Hepatocyte (in vitro differentiated cells): ENCODE measurements around the gene CFAP90. TPM values are rescaled to one million over a fixed set of nuclear protein-coding genes. Genes with fewer than 3 reads are reported as not detected.

Experiments used
- DNase-seq: peaks from one replicate; pipeline ENCODE4 v3.0.0-alpha.2; 2016; ENCODE audit warnings: low spot score
- H2AFZ ChIP-seq: fragments of 200-600 bp; sonication (generic); 2 replicates; pipeline ENCODE4 v1.6.0; 2016; ENCODE audit warnings: antibody characterized with exemption, mild to moderate bottlenecking
- H3K27ac ChIP-seq: fragments of 200-600 bp; sonication (generic); 2 replicates; pipeline ENCODE4 v1.5.1; 2016; ENCODE audit warnings: mild to moderate bottlenecking
- H3K27me3 ChIP-seq: fragments of 200-600 bp; sonication (generic); 2 replicates; pipeline ENCODE4 v1.6.1; 2016
- H3K36me3 ChIP-seq: fragments of 200-600 bp; sonication (generic); replicated peaks from 2 replicates; pipeline ENCODE4 v1.5.1; 2016; ENCODE audit warnings: low read depth; ENCODE audit not compliant: insufficient read depth
- H3K4me1 ChIP-seq: fragments of 200-600 bp; sonication (generic); 2 replicates; pipeline ENCODE4 v1.5.1; 2016; ENCODE audit warnings: mild to moderate bottlenecking, moderate library complexity; ENCODE audit not compliant: insufficient read depth
- H3K4me2 ChIP-seq: fragments of 200-600 bp; sonication (generic); 2 replicates; pipeline ENCODE4 v1.6.0; 2016
- H3K4me3 ChIP-seq: fragments of 200-600 bp; sonication (generic); 2 replicates; pipeline ENCODE4 v1.5.1; 2016; ENCODE audit warnings: mild to moderate bottlenecking
- H3K79me2 ChIP-seq: fragments of 200-600 bp; sonication (generic); 2 replicates; pipeline ENCODE4 v1.6.0; 2017; ENCODE audit warnings: mild to moderate bottlenecking
- H3K9me2 ChIP-seq: fragments of 200-600 bp; sonication (generic); replicated peaks from 2 replicates; pipeline ENCODE4 v1.6.0; 2017; ENCODE audit warnings: mild to moderate bottlenecking; ENCODE audit not compliant: insufficient read depth
- H3K9me3 ChIP-seq: fragments of 200-600 bp; sonication (generic); 2 replicates; pipeline ENCODE4 v1.5.1; 2016; ENCODE audit warnings: low read depth, mild to moderate bottlenecking
- H4K20me1 ChIP-seq: fragments of 200-600 bp; sonication (generic); 2 replicates; pipeline ENCODE4 v1.6.0; 2016; ENCODE audit warnings: mild to moderate bottlenecking; ENCODE audit not compliant: insufficient read depth, poor library complexity, severe bottlenecking
- CTCF ChIP-seq: fragments of 200-600 bp; sonication (generic); IDR thresholded peaks from 2 replicates; pipeline ENCODE4 v1.5.1; 2016; ENCODE audit warnings: antibody characterized with exemption, mild to moderate bottlenecking; ENCODE audit not compliant: poor library complexity
- EZH2 ChIP-seq: fragments of 200-600 bp; sonication (generic); IDR thresholded peaks from 2 replicates; pipeline ENCODE4 v1.6.1; 2016; ENCODE audit warnings: antibody characterized with exemption, mild to moderate bottlenecking, borderline replicate concordance
- EZH2phosphoT487 ChIP-seq: fragments of 200-600 bp; sonication (generic); IDR thresholded peaks from one replicate; pipeline ENCODE4 v1.6.1; 2018; ENCODE audit warnings: antibody characterized with exemption, mild to moderate bottlenecking, low read depth, moderate library complexity; ENCODE audit not compliant: unreplicated experiment, severe bottlenecking
- WGBS: methylation state at CpG from one replicate; pipeline ENCODE4 v1.1.6; 2016; ENCODE audit warnings: low lambda C conversion rate; ENCODE audit errors: missing lambda C conversion rate; 5-methylcytosine and 5-hydroxymethylcytosine counted together
- polyA plus RNA-seq: library from polyadenylated mRNA; unstranded; fragments of >200 nt; fragmentation: Nextera tagmentation; extraction: Ambion mirVana; gene quantifications from 2 replicates; pipeline ENCODE4 v1.2.1, GENCODE V29; 2016
- total RNA-seq: library from RNA; depleted of rRNA; stranded (reverse); fragments of >200 nt; gene quantifications from 2 replicates; pipeline ENCODE4 v1.2.3, GENCODE V29; 2014

CFAP90 gene
- total and polyA plus RNA-seq, 2 experiments from 2014 or later: 0.30 to 1.0 TPM

- no peak for DNase-seq
- TF ChIP-seq CTCF (no peak), EZH2phosphoT487 (no peak), EZH2 (no peak)
- Histone ChIP-seq H3K4me1 (no peaks in the 10 kb centered on the region), H3K27me3 (no peaks in the 10 kb centered on the region), H3K4me3 (no peak overlapping the region), H3K36me3 (no peaks in the 10 kb centered on the region), H3K9me2 (no peaks in the 10 kb centered on the region), H3K9me3 (no peaks in the 10 kb centered on the region), H3K27ac (no peak overlapping the region), H2AFZ (no peak overlapping the region), H4K20me1 (no peaks in the 10 kb centered on the region), H3K4me2 (no peak overlapping the region), H3K79me2 (no peaks in the 10 kb centered on the region)
- WGBS: 89% methylated on average over 6 of the region's 6 CpGs
Observed at GRCh38 chr5:7827610-7828009, 23.3 kb downstream of the CFAP90 start.

GRCh38 chr5:7825630-7826029 lies 25.3 kb downstream of the CFAP90 start:
- H2AFZ ChIP-seq: no peak overlapping the region
- H3K9me2 ChIP-seq: no peaks in the 10 kb centered on the region
- no peaks in the 10 kb centered on the region for H3K9me3 ChIP-seq
- no peak overlapping the region for H3K27ac ChIP-seq
- H3K79me2 ChIP-seq: no peaks in the 10 kb centered on the region
- H3K36me3 ChIP-seq: no peaks in the 10 kb centered on the region
- no peaks in the 10 kb centered on the region for H3K4me1 ChIP-seq
- H3K27me3 ChIP-seq: no peaks in the 10 kb centered on the region
- TF ChIP-seq EZH2: no peak
- no peak for TF ChIP-seq EZH2phosphoT487
- TF ChIP-seq CTCF: no peak
- WGBS: 93% methylated on average over 11 of the region's 11 CpGs
- H3K4me3 ChIP-seq: no peak overlapping the region
- H3K4me2 ChIP-seq: no peak overlapping the region
- no peak for DNase-seq
- no peaks in the 10 kb centered on the region for H4K20me1 ChIP-seq

- WGBS: 96% methylated on average over 18 of the region's 18 CpGs
- Histone ChIP-seq H2AFZ (no peak overlapping the region), H3K4me3 (no peak overlapping the region), H3K9me3 (no peaks in the 10 kb centered on the region), H3K4me1 (no peaks in the 10 kb centered on the region), H4K20me1 (no peaks in the 10 kb centered on the region), H3K4me2 (no peak overlapping the region), H3K36me3 (no peaks in the 10 kb centered on the region), H3K27me3 (no peaks in the 10 kb centered on the region), H3K27ac (no peak overlapping the region), H3K9me2 (no peaks in the 10 kb centered on the region), H3K79me2 (no peaks in the 10 kb centered on the region)
- DNase-seq: no peak
- TF ChIP-seq EZH2phosphoT487 (no peak), CTCF (no peak), EZH2 (no peak)
Observed at GRCh38 chr5:7824995-7825394, 25.9 kb downstream of the CFAP90 start.

- Histone ChIP-seq H3K36me3 (no peaks in the 10 kb centered on the region), H3K4me1 (no peaks in the 10 kb centered on the region), H3K9me2 (no peaks in the 10 kb centered on the region), H3K79me2 (no peaks in the 10 kb centered on the region), H3K4me3 (no peak overlapping the region), H2AFZ (no peak overlapping the region), H3K9me3 (no peaks in the 10 kb centered on the region), H3K27ac (no peak overlapping the region), H3K27me3 (no peaks in the 10 kb centered on the region), H3K4me2 (no peak overlapping the region), H4K20me1 (no peaks in the 10 kb centered on the region)
- TF ChIP-seq EZH2phosphoT487: no peak
- TF ChIP-seq EZH2: no peak
- TF ChIP-seq CTCF: no peak
- 57% methylated on average over 8 of the region's 8 CpGs for WGBS
- no peak for DNase-seq
Observed at GRCh38 chr5:7823594-7823993, 27.3 kb downstream of the CFAP90 start.
